ENCODE results near the gene PKNOX2. TPM values are rescaled to one million over a fixed set of nuclear protein-coding genes. Genes with fewer than 3 reads are reported as not detected.

The PKNOX2 gene
- total RNA-seq, 1 donor from 2014 or later: not detected

DNA sequence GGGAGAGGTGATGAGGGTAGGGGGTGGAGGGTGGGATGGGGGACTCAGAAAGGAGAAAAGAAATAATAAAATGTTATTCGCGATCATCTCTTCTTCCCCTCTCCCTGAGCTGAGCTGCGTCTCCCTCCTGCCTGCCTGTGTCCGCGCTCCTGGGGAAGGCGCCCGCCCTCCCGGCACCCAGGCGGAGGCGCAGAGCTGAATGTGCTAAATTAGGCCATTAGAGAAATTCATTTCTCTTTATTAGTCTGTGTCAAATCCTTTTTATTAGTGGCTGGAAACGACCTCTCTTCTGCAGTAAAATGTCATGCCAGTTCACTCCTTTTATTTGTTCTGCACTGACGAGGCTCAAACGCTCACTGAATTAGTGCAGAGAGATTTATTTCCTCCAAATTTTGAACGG, 215.4 kb downstream of the PKNOX2 start:
- DNase-seq (ENCODE audit: low read depth): no peak

DNA sequence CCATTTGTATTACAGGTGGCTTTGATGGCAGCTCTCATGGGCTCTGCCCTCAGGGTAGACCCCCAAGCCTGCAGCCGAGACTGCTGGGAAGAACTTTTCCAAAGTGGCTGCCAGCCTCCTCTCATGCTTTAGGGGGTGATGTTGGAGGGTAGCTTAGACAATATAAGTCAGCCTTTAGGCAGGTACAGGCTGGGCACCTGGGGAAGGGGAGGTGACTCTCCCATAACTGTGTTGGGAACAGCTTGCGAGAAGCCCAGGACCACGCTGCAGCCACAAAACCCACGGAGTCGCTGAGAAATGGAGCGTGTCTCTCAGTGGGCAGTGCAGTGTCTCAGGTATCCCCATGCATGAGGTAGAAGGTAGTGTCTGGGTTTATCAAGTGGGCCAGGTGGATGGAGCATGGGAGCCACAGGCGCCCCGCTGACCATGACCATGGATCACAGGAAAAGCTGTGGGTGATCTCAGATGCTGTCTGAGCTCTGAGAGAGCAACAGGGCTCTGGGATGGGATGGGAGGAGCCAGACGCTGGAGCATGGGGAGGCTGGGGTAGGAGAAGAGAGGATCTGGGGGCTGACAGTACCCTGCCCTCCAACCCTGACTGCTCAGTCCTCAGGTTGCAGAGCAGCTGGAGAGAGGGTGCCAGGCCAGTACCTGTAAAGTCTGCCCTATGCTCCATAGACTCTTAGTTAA, 216.3 kb downstream of the PKNOX2 start:
- DNase-seq (ENCODE audit: low read depth): no peak

DNA sequence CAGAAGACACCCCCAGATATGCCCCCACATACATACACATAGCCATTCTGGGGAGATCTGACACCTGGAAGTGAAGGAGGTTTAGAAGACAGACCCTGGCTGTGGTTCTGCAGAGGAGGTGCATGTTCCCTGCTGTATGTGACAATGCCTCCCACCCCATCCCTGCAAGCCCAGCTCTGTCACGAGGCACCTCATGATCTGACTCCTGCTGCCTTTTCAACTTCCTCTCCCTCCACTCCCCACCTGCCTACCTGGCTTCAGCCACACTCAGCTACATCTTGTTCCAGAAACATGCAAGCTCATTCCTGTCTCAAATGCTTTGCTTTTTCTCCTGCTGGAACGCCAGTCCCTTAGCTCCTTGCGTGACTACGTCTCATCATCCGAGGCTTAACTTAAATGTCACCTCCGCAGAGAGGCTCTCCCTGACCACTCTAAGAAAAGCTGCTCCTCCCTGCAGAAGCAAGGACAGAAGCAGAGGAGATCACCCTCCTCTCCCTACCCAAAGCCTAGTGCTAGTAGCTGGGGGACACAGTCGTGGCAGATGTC, 217.0 kb downstream of the PKNOX2 start:
- no peak for DNase-seq (ENCODE audit: low read depth)

DNA sequence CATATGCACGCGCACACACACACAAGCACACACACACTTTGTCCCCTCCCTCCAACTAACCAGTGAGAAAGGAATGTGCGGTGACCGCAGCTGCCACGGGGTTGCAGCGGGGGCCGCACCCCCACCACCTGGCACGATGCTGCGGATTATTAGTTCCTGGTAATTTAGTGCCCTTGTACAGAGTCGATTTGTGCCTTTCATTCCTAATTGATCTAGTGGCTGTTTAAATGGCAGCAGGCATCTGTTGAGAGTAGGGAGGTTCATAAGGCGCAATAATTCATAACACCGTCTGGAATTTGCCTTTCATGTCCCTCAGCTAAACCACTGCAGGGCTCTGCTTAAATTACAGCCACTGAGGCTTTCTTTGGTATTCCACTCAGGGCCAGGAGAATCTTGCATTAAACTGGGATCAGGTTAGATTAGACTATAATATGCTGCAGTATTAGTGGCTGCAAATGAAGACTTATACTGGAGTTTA, 217.8 kb downstream of the PKNOX2 start:
- DNase-seq (ENCODE audit: low read depth): no peak

DNA sequence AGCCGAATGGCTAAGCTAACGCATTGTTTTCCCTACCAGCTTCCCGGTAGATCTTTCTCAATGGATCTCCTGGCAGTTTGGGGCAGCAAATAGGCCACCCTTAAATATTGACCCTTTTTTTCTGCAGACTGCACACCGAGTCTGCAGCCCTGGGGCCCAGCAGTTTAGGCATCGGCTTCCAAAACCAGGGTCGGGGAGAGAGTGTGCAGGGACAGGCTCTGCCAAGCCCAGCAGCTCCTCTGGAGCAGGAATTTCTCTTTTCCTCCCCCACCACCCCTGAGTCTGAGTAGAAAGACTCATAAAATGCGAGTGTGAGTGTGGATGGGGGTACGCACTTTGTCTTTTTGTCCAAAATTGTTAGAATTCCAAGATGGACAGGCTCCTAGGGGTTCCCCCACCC, 218.3 kb downstream of the PKNOX2 start:
- no peak for DNase-seq (ENCODE audit: low read depth)

DNA sequence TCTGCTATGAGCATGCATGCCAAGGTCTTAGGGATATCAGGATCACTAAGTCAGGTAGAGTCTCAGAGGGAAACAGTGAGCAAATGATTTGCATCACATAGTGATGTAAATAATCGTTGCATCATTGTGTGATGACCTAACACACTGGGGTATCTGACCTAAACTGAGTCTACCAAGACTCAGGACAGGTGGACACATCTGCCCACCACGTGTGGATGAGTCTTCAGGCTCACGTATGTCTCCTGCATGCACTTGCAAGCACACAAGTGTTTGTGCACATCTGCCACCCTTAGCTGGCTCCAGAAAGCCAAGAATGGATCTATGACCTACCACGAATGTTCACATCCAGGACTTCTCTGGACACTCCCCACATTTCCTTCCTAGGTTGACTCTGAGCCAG, 220.3 kb downstream of the PKNOX2 start:
- no peak for DNase-seq (ENCODE audit: low read depth)

DNA sequence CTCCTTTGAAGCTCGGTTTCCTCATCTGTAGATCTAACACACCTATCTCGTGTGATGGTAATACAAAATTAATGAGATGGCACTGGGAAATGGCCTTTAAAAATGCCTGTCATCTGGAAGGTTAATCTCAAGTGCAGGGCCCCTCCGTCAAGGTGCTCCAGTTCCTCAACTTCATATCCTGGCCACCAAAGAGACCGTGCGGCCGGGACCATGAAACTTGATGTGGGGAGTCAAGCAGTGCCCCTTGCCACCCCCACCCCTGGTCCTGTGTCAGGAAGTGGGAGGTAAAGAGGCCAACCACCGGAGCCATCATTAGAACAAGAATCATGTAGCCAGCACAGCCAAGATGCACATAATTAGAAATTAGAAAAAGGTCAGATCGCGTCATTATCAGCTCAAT, 223.3 kb downstream of the PKNOX2 start:
- no peak for DNase-seq (ENCODE audit: low read depth)

DNA sequence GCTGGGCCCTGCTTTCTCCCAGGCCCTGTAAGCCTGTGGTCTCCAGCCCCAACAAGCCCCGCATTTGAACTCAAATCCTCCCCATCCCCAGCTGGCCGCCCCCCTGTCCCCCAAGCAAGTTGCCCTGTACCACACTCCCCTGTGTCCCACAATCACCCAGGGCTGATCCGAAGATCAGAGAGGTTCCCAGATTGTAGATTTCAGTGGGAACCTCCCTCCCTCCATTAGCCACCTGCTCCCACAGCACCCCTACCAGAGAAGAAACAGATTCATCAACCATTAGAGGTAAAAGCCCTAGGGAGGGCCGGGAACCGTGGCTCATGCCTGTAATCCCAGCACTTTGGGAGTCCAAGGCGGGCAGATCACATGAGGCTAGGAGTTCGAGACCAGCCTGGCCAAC, 224.1 kb downstream of the PKNOX2 start:
- DNase-seq (ENCODE audit: low read depth): no peak

DNA sequence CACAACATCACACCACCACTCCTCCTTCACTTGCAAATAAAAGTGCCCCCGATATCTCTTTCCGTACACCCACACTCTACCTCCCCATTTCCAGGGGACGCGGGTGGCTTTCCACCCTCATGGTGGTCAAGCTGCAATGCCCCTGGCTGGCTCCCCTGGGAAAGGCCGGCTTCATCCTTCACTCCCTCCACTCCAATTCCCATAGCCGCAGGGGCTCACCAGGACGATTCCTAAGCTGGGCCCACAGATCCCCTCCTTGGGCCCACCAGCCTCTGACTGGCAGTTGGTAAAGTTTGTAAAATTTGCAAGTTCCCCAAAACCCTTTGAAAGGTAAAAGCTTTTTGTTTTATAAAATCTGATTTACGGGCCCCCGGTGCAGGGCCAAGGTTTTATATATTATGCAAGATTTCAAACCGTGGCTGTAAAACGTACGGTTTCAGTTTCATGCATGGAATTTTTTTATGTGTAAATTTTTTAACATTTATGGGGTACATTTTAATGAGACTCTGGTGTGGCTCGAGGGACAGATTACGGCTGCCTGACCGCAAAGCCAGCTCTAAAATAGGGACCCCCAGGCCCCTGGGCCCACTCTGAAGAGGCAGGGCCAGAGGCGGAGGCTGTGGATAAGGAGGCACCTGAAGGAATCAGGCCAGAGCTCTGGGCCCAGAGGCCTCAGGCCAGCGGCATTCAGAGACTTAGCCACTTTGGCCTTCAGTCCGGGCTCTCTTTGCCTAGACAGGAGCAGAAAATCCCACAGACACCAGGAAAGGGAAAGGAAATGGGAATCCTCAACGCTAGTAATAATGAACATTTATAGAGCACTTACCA, 225.0 kb downstream of the PKNOX2 start:
- DNase-seq (ENCODE audit: low read depth): no peak

DNA sequence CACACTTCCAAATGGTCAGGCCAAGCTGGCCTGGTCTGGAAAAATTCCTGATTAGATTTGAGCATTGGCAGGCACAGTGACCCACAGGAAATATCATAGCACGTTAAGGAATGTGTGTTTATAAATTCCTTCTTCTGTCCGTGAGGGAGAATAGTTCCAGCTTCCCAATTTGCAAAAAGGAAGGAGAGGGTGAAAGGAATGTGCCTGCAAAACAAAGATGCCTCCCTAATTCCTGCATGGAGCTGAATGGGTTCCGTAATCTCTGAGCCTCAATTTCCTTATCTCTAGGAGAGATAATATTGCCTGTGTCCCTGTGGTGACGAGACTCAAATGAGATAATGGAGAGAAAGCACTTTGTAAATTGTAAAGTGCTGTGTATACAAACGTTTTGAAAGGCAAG, 226.4 kb downstream of the PKNOX2 start:
- no peak for DNase-seq (ENCODE audit: low read depth)

DNA sequence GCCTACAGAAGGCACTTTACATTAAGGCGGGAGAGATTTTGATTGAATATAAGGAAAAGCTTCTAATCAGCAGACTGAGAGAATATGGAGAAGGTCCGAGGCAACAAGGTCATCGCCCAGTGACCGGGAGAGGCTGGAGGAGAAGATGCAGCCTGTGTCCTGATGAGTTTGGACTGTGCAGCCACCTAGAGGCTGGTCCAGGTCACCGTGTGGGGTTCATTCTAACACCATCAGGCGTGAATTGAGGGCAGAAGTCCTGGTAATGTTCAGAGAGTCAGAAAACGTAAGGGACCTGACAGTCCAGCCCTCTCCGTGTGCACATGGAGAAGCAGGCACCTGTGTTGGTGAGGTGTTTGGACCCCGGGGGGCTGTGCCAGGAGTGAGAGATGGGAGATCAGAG, 228.8 kb downstream of the PKNOX2 start:
- DNase-seq (ENCODE audit: low read depth): no peak

DNA sequence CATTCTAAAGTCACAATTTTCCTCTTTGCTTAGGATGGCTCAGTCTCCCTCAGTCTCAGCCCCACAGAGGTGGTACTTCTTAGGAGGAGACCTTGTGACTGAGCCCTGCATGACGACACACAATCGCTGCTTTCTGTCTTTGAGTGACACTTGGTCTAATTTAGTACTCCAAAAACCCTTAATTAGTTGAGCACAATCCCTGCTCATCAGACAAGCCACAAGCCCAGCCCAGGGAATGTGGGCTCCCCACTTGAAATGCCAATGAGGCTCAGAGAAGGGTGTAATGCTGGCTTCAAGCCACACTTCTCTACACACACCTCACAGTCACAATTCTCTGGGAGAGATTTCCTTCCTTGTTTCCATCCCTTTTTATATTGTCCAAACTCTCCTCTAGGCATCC, 229.7 kb downstream of the PKNOX2 start:
- DNase-seq (ENCODE audit: low read depth): no peak

DNA sequence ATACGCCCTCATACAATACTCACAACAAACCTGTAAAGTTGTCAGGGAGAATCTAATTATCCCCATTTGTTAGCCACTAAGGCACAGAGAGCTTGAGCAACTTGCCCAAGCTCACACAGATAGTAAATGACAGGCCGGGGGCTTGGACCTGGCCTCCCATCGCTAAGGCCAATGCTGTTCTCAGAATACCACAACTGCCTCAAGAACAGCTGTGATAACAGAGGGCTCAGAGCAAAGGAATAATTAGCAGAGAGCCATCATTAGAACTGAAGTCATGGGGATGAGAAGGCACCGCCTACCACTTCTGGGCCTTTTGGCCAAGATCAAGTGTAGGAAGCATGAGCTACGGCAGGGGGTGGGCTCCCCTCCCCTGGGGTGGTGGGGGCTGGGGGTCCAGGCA, 232.9 kb downstream of the PKNOX2 start:
- no peak for DNase-seq (ENCODE audit: low read depth)

DNA sequence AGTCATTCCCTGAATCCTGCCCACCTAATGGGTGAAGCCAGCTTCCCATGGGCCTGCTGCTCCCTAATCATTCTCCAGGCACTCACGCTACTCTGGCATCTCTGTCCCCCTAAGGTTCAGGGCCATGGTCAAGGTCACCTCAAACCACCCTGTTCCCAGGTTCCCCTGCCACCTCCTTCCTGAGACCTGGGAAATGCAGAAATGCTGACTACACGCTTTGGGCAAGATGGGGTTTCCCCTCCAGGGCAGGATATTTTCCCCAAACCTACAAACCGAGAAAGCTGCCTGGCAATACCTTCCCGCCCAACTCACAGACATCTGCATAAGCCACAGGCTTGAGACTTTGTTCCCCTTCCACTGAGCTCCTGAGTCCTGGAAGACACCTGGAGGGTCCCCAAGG, 233.9 kb downstream of the PKNOX2 start:
- DNase-seq (ENCODE audit: low read depth): no peak

DNA sequence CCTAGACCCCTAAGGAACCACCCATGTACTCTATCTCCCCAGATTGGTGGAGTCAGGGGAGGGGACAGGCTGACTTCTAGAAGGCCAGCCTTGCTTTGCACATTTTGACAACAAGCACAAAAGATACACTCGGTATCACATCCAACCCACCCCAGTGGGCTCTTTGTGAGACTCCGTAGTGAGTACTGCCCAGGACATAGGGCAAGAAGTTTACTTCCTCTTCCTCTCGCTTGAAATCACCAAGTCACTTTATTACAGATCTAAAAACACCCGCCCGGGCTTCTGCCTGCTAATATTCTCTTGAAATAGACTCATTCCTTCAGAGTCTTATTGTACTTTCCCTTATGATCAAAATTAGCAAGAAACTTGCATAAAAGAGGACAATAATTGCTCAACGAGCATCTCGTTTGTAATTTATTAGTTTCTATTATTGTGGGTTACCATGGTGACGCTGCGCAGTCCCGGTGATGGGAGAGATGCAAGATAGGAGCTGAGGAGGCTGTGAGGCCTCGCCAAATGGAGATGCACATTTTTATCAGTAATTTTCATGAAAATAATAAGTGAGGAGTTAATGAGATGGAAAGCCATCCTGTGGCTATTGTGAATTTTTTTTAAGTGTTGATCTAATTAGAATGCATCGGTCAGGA, 234.6 kb downstream of the PKNOX2 start:
- DNase-seq (ENCODE audit: low read depth): no peak

DNA sequence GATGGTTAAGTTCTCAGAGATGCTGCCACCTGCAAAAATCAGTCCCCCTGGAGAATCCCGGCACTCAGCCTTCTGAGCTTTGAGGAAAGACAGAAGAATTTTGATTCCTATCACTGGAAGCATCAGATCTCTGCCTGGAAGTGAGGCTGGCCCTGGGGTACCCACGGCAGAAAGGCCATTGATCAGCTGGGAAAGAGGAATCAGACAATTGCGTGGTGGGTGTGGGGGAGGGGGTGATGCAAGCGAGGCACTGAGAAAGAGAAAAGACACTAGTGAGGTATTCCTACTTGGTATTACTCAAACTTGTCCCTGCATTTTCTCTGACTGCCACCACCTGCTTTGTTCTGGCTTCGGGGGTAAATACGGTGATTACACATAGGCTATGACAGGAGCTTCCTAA, 235.4 kb downstream of the PKNOX2 start:
- no peak for DNase-seq (ENCODE audit: low read depth)

DNA sequence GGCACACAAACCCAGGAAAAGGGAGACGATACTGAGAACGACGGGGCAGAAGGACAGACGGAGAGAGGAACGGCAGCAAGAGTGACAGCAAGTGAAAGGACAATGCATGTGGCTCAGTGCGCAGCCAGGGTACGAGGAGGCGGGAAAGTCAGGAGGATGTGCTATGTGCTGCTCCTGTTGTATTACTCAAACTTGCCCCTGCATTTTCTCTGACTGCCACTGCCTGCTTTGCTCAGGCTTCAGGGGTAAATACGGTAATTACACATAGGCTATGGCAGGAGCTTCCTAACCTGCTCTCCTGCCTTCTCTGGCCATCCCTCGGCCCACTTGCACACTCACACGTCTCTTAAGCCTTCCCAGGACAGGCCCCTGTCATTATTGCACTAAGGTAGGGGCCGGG, 236.7 kb downstream of the PKNOX2 start:
- DNase-seq (ENCODE audit: low read depth): no peak

DNA sequence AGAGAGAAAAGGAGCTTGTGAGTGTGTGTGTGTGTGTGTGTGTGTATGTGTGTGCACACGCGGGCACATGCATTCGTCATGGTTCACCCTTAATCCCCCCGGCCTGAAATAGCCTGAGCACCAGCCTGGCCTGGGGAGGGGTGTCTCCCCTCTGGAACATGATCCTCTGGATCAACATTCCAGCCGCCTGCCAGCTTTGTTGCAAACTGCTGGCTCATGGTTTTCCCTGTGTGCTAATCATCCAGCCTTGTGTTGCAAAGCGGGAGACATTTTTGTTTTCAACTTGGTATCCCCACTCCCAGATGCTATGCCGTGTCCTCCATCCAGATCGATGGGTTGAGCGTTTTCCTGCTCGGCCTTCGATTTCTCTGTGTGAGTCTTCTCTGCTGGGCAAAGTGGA, 237.2 kb downstream of the PKNOX2 start:
- DNase-seq (ENCODE audit: low read depth): no peak

DNA sequence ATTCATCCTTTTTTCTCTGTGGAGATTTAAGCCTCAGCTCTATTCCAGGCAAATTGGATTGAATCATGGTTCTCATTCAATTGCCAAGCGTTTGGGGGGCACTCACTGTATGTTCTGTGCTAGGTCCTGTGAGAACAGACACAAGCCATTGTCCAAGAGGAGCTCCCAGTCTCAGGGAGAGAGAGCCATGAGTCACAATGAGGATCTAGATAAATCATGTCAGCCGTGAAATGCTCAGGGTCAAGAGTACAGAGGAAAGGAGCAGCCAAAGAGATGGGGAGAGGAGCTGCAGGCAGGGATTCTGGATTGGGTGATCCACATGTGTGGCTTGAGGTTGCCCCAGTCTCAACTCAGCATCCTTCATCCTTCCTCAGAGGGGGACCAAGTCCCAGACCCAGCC, 237.9 kb downstream of the PKNOX2 start:
- DNase-seq (ENCODE audit: low read depth): peak; percentile 29

DNA sequence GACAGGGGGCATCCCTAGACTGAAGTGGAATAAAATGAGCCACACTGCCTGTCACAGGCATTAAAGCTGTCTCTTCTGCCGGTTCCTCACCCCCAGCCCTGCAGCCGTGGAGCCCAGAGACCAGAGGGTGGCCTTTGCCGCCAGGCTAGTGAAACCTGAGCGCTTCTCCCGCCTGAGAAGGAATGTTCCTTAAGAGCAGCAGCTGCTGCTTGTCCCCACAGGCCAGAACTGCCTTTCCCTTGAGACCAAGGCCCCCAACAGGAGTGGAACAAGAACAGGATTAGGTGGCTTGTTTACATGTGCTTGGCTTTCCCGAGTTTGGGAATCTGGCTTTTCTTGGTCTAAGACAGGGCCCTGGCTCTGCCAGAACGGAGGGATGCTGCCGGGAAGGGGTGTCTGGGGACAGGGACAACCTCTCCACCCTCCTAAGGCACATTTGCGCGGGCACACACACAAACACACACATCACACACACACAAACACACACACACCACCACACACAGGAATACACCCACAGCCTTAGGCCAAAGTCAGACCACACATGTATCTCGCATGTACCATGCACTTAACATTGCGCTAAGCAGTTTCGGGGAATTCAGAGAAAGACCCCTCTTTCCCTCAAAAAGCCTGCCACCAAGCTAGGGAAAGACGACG, 239.7 kb downstream of the PKNOX2 start:
- DNase-seq (ENCODE audit: low read depth): no peak

DNA sequence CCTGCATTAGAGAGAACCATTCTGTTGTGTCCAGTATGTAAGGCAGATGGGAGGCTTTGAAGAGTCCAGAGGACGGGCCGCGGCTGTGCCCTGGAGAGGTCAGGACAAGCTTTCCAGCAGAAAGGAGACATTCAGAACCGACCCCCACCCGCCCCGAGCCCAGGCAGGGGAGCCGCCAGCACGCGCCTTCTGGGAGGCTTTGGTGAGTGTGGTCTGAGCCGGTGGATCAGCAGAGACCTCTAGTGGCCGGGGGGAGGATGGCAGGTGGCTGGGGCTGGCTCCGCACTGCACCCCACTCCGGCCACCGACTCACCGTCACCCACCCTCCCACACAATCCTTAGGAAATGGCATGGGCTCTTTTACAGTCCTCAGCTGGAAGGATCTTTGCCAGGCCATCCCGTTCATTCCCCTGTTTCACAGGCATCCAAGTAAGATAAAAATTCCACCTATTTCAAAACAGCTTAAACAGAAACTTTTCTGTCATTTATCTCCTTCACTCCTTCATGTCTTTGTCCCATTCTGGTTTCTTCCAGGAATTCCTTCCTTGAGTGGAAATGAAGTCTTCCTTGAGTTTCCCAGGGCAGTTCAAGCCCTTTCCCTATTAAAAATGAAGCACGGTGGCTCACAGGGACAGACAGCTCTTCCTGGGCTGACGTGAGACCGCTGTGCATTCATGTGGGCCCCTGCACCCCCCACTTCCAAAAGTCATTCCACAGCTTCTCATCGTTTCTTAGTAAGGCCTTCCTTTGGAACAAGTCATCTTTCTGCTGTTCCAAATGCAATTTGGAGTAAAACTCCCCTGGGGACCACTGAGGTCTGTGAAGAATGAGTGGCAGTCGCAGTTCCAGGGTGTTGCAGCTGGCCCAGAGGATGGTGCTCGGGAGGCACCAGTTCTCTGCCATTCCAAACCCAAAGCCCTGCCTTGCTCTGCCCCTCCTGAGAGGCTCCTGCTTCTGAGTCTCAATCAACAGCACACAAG, 240.6 kb downstream of the PKNOX2 start:
- DNase-seq (ENCODE audit: low read depth): no peak
